WTC11 (cell line): Measurements from ENCODE around the gene TMEM11. TPM values are rescaled to one million over a fixed set of nuclear protein-coding genes. Genes with fewer than 3 reads are reported as not detected.
A peak's percentile ranks its signal among the peaks of the same experiment; 100 is the strongest.

ENCODE experiments used
- ATAC-seq: fragments of 200-7000 bp; cut with Tn5 transposase; 2 replicates; pipeline ENCODE4 v1.10.0; 2021; ENCODE audit warnings: mild to moderate bottlenecking, moderate library complexity
- CTCF ChIA-PET: fragments of 300-600 bp; sonication (Branson Sonifier 250); formaldehyde crosslinking; loops from one replicate; lab custom pipeline; 2021; ENCODE audit warnings: antibody characterized with exemption; lab: Charles Lee
- POLR2A ChIA-PET: fragments of 350-600 bp; sonication (Branson Sonifier 250); formaldehyde crosslinking; loops from one replicate; lab custom pipeline; 2021; ENCODE audit warnings: antibody characterized with exemption; lab: Charles Lee
- DNase-seq: peaks from one replicate; pipeline ENCODE4 v3.0.0; 2021; ENCODE audit warnings: low spot score
- H3K27ac Mint-ChIP-seq: 2 replicates; pipeline ENCODE4 v1.8.0; 2021; ENCODE audit warnings: mixed read lengths
- H3K27me3 Mint-ChIP-seq: 2 replicates; pipeline ENCODE4 v1.8.0; 2021; ENCODE audit warnings: low read depth, mild to moderate bottlenecking, moderate library complexity, mixed read lengths
- H3K36me3 Mint-ChIP-seq: 2 replicates; pipeline ENCODE4 v1.8.0; 2021; ENCODE audit warnings: mixed read lengths
- H3K4me1 Mint-ChIP-seq: 2 replicates; pipeline ENCODE4 v1.8.0; 2022; ENCODE audit warnings: mixed read lengths
- H3K4me3 Mint-ChIP-seq: 2 replicates; pipeline ENCODE4 v1.8.0; 2021; ENCODE audit warnings: mild to moderate bottlenecking, moderate library complexity, mixed read lengths
- H3K9me3 Mint-ChIP-seq: 2 replicates; pipeline ENCODE4 v1.8.0; 2021; ENCODE audit warnings: mixed read lengths
- ATF1 ChIP-seq: sonication (generic); formaldehyde crosslinking; IDR thresholded peaks from 2 replicates; pipeline ENCODE4 v1.8.1; 2023; ENCODE audit warnings: mild to moderate bottlenecking, moderate library complexity, missing genetic modification reagents
- ETV6 ChIP-seq: sonication (generic); formaldehyde crosslinking; IDR thresholded peaks from 2 replicates; pipeline ENCODE4 v1.8.1; 2022; ENCODE audit warnings: mild to moderate bottlenecking, missing genetic modification reagents
- KAT7 ChIP-seq: sonication (generic); formaldehyde crosslinking; IDR thresholded peaks from 2 replicates; pipeline ENCODE4 v1.8.1; 2023; ENCODE audit warnings: missing genetic modification reagents, mild to moderate bottlenecking, borderline replicate concordance
- OVOL2 ChIP-seq: fragments of 250-450 bp; sonication (Bioruptor Pico); IDR thresholded peaks from 2 replicates; pipeline ENCODE4 v1.9.0; 2021; ENCODE audit warnings: mild to moderate bottlenecking, borderline replicate concordance
- SP1 ChIP-seq: sonication (generic); formaldehyde crosslinking; conservative IDR thresholded peaks from 2 replicates; pipeline ENCODE4 v1.8.1; 2022; ENCODE audit warnings: missing genetic modification reagents
- TEAD4 ChIP-seq: sonication (generic); formaldehyde crosslinking; IDR thresholded peaks from 2 replicates; pipeline ENCODE4 v1.8.0; 2022; ENCODE audit warnings: mild to moderate bottlenecking, missing genetic modification reagents
- ZBTB21 ChIP-seq: sonication (generic); formaldehyde crosslinking; IDR thresholded peaks from 2 replicates; pipeline ENCODE4 v1.8.1; 2023; ENCODE audit warnings: mild to moderate bottlenecking, missing genetic modification reagents, borderline replicate concordance
- ZNF219 ChIP-seq: sonication (generic); formaldehyde crosslinking; IDR thresholded peaks from 2 replicates; pipeline ENCODE4 v1.8.0; 2023; ENCODE audit warnings: missing genetic modification reagents, mild to moderate bottlenecking, borderline replicate concordance
- ZNF671 ChIP-seq: fragments of 250-450 bp; sonication (Bioruptor Pico); IDR thresholded peaks from 2 replicates; pipeline ENCODE4 v1.8.0; 2021; ENCODE audit warnings: mild to moderate bottlenecking
- total RNA-seq: library from RNA; stranded (reverse); gene quantifications from 3 replicates; pipeline ENCODE4 v1.2.3, GENCODE V29; 2021
- TF ChIP-seq, protein P1 (sequence below): sonication (generic); formaldehyde crosslinking; IDR thresholded peaks from 2 replicates; pipeline ENCODE4 v1.8.1; 2022; ENCODE audit warnings: low read depth, missing genetic modification reagents, borderline replicate concordance
- TF ChIP-seq, protein P2 (sequence below): sonication (generic); formaldehyde crosslinking; IDR thresholded peaks from 2 replicates; pipeline ENCODE4 v1.8.1; 2022; ENCODE audit warnings: low read depth, mild to moderate bottlenecking, moderate library complexity, missing genetic modification reagents, borderline replicate concordance
- TF ChIP-seq, protein P3 (sequence below): sonication (generic); formaldehyde crosslinking; IDR thresholded peaks from 2 replicates; pipeline ENCODE4 v1.8.0; 2022; ENCODE audit warnings: missing genetic modification reagents
- TF ChIP-seq, protein P4 (sequence below): sonication (generic); formaldehyde crosslinking; IDR thresholded peaks from 2 replicates; pipeline ENCODE4 v1.8.1; 2022; ENCODE audit warnings: mild to moderate bottlenecking, missing genetic modification reagents, moderate library complexity, borderline replicate concordance
- TF ChIP-seq, protein P5 (sequence below): fragments of 200-600 bp; IDR thresholded peaks from 2 replicates; pipeline ENCODE4 v1.8.0; 2022; ENCODE audit warnings: antibody characterized with exemption
- TF ChIP-seq, protein P6 (sequence below): fragments of 250-450 bp; sonication (Bioruptor Pico); IDR thresholded peaks from 2 replicates; pipeline ENCODE4 v1.9.0; 2021; ENCODE audit warnings: mild to moderate bottlenecking, borderline replicate concordance
- TF ChIP-seq, protein P7 (sequence below): fragments of 250-450 bp; sonication (Bioruptor Pico); IDR thresholded peaks from 2 replicates; pipeline ENCODE4 v1.9.0; 2021; ENCODE audit warnings: mild to moderate bottlenecking

TMEM11 gene
- total RNA-seq, 1 experiment from 2014 or later = 37.0 TPM

DNA sequence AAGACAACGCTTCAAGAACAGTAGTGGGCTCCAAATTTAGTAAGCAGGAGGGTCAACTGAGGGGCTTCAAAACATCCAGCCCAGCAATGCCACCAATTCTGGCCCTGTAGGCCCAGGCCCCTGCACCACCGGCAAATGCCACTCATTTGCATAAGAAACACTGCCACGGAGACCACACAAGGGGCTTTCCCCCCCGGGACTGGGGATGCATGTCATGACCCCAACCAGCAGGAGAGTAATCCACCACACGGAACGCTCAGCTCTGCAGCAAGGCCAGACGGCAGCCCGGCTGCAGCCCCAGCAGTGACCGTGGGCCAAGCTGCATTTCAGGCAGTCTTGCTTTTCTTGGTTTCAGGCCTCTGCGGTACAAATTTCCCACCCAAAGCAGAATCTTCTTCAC, 14.1 kb downstream of the TMEM11 start:
- ATAC-seq = peak; percentile 49
- CTCF ChIA-PET = interaction anchor here (1.0 to 2.4 kb wide), 8 partner anchors 10 to 312 kb away, joined by 3 to 9 read pairs (median 4); partner anchors contain the start of gene TMEM11
- H3K4me3 Mint-ChIP-seq = peak overlapping the region; percentile 59

DNA sequence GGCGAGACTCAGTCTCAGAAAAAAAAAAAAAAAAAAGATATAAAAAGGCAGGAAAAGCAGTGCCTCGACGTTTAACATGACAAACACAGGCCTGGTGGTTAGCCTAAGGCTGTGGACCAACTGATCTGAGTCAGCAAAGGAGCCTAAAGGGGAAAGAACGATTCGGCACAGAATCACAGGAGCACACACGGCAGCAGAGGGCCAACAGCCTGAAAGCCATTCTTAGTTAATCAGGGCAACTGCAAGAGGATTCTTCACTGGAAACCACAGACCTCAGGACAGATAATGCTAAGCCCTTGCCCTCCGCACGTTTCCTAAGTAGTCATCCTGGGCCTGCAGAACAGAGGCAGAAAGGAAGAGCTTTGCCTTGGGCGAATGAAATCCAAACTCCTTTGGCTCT, 14.7 kb downstream of the TMEM11 start:
- CTCF ChIA-PET = interaction anchor here (0.7 to 2.4 kb wide), 5 partner anchors 9 to 312 kb away, joined by 3 to 9 read pairs (median 5); partner anchors contain the start of gene TMEM11
- Mint-ChIP-seq H3K4me3 (peak overlapping the region; percentile 59), H3K4me1 (peaks cover 51% of the 10 kb centered on the region), H3K9me3 (no peaks in the 10 kb centered on the region), H3K27ac (peak overlapping the region; percentile 97), H3K36me3 (peaks cover 25% of the 10 kb centered on the region), H3K27me3 (no peaks in the 10 kb centered on the region)
- POLR2A ChIA-PET = interaction anchor here (0.6 to 1.4 kb wide), 3 partner anchors 59 to 156 kb away, joined by 3 to 4 read pairs (median 4); partner anchors contain the start of gene USP22
- DNase-seq (peak; percentile 34), ATAC-seq (peak; percentile 79)
- TF ChIP-seq ZBTB21 (no peak), SP1 (CRISPR knock-in tag) (no peak), ATF1 (CRISPR knock-in tag) (no peak), ZNF671 (CRISPR knock-in tag) (no peak)
- TF ChIP-seq, protein P1, sequence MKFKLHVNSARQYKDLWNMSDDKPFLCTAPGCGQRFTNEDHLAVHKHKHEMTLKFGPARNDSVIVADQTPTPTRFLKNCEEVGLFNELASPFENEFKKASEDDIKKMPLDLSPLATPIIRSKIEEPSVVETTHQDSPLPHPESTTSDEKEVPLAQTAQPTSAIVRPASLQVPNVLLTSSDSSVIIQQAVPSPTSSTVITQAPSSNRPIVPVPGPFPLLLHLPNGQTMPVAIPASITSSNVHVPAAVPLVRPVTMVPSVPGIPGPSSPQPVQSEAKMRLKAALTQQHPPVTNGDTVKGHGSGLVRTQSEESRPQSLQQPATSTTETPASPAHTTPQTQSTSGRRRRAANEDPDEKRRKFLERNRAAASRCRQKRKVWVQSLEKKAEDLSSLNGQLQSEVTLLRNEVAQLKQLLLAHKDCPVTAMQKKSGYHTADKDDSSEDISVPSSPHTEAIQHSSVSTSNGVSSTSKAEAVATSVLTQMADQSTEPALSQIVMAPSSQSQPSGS (CRISPR knock-in tag) = no peak
- TF ChIP-seq, protein P2, sequence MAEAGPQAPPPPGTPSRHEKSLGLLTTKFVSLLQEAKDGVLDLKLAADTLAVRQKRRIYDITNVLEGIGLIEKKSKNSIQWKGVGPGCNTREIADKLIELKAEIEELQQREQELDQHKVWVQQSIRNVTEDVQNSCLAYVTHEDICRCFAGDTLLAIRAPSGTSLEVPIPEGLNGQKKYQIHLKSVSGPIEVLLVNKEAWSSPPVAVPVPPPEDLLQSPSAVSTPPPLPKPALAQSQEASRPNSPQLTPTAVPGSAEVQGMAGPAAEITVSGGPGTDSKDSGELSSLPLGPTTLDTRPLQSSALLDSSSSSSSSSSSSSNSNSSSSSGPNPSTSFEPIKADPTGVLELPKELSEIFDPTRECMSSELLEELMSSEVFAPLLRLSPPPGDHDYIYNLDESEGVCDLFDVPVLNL (CRISPR knock-in tag) = no peak
- TF ChIP-seq, protein P3, sequence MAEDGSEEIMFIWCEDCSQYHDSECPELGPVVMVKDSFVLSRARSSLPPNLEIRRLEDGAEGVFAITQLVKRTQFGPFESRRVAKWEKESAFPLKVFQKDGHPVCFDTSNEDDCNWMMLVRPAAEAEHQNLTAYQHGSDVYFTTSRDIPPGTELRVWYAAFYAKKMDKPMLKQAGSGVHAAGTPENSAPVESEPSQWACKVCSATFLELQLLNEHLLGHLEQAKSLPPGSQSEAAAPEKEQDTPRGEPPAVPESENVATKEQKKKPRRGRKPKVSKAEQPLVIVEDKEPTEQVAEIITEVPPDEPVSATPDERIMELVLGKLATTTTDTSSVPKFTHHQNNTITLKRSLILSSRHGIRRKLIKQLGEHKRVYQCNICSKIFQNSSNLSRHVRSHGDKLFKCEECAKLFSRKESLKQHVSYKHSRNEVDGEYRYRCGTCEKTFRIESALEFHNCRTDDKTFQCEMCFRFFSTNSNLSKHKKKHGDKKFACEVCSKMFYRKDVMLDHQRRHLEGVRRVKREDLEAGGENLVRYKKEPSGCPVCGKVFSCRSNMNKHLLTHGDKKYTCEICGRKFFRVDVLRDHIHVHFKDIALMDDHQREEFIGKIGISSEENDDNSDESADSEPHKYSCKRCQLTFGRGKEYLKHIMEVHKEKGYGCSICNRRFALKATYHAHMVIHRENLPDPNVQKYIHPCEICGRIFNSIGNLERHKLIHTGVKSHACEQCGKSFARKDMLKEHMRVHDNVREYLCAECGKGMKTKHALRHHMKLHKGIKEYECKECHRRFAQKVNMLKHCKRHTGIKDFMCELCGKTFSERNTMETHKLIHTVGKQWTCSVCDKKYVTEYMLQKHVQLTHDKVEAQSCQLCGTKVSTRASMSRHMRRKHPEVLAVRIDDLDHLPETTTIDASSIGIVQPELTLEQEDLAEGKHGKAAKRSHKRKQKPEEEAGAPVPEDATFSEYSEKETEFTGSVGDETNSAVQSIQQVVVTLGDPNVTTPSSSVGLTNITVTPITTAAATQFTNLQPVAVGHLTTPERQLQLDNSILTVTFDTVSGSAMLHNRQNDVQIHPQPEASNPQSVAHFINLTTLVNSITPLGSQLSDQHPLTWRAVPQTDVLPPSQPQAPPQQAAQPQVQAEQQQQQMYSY = no peak
- TF ChIP-seq, protein P4, sequence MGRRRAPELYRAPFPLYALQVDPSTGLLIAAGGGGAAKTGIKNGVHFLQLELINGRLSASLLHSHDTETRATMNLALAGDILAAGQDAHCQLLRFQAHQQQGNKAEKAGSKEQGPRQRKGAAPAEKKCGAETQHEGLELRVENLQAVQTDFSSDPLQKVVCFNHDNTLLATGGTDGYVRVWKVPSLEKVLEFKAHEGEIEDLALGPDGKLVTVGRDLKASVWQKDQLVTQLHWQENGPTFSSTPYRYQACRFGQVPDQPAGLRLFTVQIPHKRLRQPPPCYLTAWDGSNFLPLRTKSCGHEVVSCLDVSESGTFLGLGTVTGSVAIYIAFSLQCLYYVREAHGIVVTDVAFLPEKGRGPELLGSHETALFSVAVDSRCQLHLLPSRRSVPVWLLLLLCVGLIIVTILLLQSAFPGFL = no peak

More for the DNA sequence above, 14.1 kb downstream of the TMEM11 start:
- POLR2A ChIA-PET = interaction anchor here (1.4 kb wide), 1 partner anchor 157 kb away, joined by 4 read pairs; the partner anchor contains the start of gene USP22
- Mint-ChIP-seq H3K36me3 (peaks cover 25% of the 10 kb centered on the region), H3K9me3 (no peaks in the 10 kb centered on the region), H3K4me1 (peaks cover 51% of the 10 kb centered on the region), H3K27me3 (no peaks in the 10 kb centered on the region), H3K27ac (peak overlapping the region; percentile 97)
- TF ChIP-seq OVOL2 (CRISPR knock-in tag) (no peak), ETV6 (no peak), ZNF219 (CRISPR knock-in tag) (no peak), KAT7 (CRISPR knock-in tag) (no peak), TEAD4 (CRISPR knock-in tag) (no peak), ATF1 (CRISPR knock-in tag) (no peak)
- TF ChIP-seq, protein P5, sequence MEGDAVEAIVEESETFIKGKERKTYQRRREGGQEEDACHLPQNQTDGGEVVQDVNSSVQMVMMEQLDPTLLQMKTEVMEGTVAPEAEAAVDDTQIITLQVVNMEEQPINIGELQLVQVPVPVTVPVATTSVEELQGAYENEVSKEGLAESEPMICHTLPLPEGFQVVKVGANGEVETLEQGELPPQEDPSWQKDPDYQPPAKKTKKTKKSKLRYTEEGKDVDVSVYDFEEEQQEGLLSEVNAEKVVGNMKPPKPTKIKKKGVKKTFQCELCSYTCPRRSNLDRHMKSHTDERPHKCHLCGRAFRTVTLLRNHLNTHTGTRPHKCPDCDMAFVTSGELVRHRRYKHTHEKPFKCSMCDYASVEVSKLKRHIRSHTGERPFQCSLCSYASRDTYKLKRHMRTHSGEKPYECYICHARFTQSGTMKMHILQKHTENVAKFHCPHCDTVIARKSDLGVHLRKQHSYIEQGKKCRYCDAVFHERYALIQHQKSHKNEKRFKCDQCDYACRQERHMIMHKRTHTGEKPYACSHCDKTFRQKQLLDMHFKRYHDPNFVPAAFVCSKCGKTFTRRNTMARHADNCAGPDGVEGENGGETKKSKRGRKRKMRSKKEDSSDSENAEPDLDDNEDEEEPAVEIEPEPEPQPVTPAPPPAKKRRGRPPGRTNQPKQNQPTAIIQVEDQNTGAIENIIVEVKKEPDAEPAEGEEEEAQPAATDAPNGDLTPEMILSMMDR = no peak
- TF ChIP-seq, protein P6, sequence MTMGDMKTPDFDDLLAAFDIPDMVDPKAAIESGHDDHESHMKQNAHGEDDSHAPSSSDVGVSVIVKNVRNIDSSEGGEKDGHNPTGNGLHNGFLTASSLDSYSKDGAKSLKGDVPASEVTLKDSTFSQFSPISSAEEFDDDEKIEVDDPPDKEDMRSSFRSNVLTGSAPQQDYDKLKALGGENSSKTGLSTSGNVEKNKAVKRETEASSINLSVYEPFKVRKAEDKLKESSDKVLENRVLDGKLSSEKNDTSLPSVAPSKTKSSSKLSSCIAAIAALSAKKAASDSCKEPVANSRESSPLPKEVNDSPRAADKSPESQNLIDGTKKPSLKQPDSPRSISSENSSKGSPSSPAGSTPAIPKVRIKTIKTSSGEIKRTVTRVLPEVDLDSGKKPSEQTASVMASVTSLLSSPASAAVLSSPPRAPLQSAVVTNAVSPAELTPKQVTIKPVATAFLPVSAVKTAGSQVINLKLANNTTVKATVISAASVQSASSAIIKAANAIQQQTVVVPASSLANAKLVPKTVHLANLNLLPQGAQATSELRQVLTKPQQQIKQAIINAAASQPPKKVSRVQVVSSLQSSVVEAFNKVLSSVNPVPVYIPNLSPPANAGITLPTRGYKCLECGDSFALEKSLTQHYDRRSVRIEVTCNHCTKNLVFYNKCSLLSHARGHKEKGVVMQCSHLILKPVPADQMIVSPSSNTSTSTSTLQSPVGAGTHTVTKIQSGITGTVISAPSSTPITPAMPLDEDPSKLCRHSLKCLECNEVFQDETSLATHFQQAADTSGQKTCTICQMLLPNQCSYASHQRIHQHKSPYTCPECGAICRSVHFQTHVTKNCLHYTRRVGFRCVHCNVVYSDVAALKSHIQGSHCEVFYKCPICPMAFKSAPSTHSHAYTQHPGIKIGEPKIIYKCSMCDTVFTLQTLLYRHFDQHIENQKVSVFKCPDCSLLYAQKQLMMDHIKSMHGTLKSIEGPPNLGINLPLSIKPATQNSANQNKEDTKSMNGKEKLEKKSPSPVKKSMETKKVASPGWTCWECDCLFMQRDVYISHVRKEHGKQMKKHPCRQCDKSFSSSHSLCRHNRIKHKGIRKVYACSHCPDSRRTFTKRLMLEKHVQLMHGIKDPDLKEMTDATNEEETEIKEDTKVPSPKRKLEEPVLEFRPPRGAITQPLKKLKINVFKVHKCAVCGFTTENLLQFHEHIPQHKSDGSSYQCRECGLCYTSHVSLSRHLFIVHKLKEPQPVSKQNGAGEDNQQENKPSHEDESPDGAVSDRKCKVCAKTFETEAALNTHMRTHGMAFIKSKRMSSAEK (CRISPR knock-in tag) = no peak
- TF ChIP-seq, protein P7, sequence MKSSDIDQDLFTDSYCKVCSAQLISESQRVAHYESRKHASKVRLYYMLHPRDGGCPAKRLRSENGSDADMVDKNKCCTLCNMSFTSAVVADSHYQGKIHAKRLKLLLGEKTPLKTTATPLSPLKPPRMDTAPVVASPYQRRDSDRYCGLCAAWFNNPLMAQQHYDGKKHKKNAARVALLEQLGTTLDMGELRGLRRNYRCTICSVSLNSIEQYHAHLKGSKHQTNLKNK (CRISPR knock-in tag) = no peak
- DNase-seq = peak; percentile 58
